DMS53 (cell line): ENCODE data around the gene NMNAT2.
"Not testable (repeated sequence)": the region's sequence is repeated elsewhere in the genome, so short reads cannot be mapped to it uniquely, and the experiment has no call there.

Experiments used
- DNase-seq: peaks from one replicate; lab custom pipeline; 2025; lab: John Stamatoyannopoulos, UW

Gene NMNAT2

DNA sequence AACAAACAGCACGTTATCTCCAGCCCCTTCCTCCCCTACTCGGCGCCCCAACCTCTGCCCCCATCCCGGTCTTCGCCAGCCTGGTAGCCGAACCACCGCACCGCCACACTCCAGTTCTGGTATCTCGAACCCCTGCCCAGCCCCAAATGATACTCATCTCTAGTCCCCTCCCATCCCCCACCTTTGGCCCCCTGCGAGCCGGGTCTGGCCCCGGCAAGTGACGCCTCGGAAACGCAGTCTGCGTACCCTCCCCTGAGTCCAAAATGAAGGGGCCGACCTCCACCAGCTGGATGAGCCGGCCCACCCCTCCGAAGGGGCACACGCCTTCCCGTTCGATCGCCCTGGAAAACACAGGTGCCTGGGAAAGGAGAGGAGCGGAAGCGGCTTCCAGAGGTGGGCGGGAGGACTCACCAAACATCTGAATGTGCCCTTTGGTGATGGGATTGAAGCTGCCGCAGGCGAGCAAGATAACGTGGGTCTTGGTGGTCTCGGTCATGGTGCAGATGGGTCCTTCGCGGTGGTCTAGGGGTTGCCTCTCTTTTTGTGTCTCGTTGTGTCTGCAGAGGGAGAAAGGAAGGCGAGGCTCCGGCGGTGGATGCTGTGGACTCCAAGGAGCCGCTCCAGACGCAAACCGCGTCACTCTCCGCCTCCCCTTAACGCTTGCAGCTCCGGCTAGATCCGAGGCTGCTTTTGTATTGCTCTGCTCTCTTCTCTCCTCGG lies at the start of gene NMNAT2:
TSS of gene NMNAT2 (minus strand) at position 609 of the 720 bp plus-strand sequence. CDS start at position 496, 113 bp downstream.
- peak; percentile 74 for DNase-seq

DNA sequence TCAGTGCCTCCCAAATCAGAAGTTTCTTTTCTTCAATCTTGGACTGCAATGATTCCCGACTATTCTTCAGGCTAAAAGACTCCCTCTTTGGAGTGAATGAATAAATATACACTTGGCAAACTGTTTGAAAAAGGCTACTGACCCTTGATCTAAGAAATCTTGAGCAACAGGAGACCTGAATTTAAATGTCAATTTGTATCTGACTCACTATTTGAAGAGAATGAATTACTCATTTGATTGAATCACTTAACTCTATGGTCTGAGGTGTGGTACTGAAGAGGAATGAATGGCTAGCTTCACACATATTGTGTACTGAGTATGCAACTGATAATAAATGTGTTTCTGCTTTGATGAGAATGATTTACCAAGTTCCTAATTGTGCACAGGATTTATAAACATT lies 49.5 kb upstream of the NMNAT2 start:
- DNase-seq, result peak; percentile 36

DNA sequence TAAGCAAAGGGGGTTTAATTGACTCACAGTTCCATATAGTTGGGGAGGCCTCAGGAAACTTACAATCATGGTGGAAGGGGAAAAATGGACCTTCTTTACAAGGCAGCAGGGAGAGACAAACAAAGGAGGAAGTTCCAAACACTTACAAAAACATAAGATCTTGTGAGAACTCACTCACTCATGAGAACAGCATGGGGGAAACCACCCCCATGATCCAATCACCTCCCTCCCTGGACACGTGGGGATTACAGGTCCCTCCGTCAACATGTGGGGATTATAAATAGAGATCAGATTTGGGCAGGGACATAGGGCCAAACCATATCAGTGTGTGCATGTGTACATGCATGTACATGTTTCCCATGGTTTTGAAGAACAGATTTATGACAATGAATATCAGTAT lies 48.6 kb upstream of the NMNAT2 start:
- DNase-seq, result no peak

DNA sequence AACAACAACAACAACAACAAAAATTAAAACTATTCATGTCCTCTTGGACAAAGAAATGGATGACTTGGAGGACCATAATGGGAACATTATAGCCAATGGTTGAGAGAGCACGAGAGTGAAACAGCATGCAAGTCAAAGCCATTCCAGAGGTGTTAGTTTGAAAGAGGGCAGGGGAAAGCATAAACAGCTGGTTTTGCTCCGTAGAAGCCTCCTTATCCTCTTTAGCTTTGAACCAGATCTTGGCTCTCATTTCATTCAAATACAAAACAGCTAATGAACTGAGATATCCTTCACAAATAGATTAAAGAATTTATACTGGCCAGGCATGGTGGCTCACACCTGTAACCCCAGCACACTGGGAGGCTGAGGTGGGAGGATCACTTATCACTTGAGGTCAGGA lies 45.4 kb upstream of the NMNAT2 start:
- DNase-seq, result no peak

DNA sequence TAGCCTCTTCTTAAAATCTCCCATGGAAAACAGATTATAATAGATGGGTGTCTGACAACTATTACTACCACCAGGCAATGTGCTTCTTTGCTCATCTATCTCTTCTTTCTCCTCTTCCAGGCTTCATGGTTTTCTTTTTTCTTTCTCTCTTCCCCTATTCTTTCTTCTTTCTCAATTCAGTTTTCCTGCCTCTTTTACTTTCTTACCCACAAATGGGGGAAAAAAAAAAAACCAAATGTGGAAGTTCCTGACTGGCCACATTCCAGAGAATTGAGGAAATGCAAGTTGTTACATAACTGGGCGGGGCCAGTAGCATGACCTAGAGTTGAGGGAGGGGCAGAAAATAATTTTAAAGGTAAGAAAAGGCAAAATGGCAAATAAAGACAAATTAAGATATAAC lies 43.2 kb upstream of the NMNAT2 start:
- DNase-seq, result peak; percentile 42

DNA sequence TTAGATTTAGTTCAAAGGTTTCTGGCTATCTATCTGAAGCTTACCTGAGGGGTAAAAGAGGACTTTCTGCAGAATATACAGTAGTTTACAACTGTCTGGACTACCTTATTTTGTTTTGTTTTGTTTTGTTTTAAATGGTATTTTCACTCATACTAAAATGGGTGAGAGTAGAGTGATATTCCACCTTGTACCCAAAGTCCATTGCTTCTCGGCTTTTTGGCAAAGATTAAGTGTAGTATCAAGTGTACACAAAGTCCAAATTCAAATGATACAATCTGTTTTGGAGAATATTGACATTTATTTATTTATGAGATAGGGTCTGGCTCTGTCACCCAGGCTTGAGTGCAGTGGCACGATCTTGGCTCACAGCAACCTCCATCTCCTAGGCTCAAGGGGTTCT lies 42.4 kb upstream of the NMNAT2 start:
- DNase-seq, result no peak

DNA sequence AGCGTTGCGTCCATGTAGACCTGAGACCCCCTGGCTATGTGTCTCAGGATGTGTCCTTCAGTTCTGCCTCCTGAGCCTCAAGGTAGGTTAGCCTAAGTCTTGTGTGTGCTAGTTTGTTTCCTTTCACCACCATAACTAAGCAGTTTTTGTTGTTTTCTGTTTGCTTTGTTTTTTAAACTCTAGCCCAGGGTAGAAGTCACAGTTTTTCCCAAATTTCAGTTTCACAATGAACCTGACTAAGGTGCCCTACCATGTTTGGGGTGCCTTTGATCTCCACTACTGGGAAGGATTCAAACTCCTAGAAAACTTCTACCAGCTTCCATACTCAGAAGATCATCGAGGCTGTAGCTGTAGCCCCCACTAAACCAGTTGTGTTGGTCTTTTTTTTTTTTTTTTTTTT lies 39.3 kb upstream of the NMNAT2 start:
- no peak for DNase-seq

DNA sequence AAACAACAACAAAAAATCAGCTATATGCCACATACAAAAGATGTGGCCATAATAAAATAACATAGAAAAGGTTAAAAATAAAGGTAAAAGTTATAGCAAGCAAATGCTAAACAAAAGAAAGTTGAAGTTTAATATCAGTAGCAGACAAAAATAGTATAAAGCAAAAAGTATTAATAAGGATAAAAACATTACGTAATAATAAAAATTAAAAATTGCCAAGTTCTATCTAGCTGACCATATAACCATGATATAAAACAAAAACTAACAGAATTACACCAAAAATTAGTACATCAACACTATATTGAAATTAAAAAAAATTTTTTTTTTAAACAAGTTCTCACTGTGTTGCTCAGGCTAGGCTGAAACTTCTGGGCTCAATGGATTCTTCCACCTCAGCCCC lies 38.6 kb upstream of the NMNAT2 start:
- no peak for DNase-seq

DNA sequence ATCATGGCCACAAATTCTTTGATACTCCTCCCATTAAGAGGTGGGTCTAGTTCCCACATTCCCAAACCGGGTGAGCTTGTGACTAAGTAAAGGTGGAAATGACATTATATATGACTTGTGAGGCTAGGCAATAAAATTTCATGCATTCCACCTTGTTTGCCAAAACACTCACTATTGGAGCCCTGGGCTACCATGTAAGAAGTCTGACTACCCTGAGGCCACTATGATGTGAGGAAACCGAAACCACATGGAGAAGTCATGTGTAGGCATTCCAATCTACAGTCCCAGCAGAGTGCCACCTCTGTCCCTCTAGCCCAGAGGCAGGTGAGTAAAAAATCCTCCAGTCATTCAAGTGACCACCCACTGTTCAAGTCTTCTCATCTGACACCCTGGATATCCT lies 36.2 kb upstream of the NMNAT2 start:
- DNase-seq, result no peak

DNA sequence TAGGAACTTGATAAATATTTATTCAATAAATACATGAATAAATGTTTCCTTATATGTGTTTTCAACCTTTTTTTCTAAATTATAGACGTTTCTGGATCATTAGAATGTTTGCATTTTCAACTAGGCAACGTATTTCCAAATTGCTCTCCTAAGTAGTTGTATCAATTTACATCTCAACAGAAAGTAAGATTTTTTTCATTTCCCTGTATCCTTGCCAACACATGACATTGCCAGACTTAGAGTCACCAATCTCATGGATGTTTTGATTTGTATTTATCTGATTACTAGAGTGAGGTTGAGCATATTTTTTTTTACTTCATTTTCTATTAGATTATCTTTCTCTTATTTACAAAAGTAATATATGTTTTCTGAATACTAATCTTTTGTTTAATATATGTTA lies 31.9 kb upstream of the NMNAT2 start:
- DNase-seq, result no peak

DNA sequence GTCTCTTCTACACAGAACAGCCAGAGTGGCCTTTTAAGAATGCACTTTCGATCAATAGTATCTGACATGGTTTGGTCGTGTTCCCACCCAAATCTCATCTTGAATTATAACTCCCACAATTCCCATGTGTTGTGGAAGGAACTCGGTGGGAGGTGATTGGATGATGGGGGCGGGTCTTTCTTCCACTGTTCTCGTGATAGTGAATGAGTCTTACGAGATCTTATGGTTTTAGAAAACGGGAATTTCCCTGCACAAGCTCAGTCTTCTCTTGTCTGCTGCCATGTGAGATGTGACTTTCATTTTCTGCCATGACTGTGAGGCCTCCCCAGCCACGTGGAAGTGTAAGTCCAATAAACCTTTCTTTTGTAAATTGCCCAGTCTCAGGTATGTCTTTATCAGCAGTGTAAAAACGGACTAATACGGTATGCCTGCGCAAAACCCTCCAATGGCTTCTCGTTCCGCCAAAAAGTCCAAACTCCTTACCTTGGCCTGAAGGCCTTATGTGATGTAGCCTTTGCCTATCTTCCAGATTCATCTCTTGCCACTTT lies 31.1 kb upstream of the NMNAT2 start:
- DNase-seq, result no peak

DNA sequence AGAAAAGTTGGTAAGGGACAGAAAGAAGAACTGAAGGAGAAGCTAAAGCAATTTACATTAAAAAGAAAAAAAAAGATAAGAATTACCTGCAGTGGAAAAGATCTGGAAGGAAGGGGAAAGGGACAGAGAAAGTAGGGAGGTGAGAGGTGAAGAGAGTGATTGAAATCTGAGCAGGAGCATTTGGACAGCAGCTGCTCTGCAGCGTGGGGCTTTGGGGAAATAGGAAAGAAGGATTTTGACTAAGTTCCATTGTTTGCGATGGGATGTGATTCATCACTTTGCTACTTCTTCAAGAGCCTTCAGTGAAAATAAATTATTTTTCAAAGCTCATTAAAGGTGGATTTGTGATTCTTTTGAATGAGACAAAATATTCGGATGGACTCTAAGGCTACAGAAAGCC lies 26.1 kb upstream of the NMNAT2 start:
- no peak for DNase-seq

DNA sequence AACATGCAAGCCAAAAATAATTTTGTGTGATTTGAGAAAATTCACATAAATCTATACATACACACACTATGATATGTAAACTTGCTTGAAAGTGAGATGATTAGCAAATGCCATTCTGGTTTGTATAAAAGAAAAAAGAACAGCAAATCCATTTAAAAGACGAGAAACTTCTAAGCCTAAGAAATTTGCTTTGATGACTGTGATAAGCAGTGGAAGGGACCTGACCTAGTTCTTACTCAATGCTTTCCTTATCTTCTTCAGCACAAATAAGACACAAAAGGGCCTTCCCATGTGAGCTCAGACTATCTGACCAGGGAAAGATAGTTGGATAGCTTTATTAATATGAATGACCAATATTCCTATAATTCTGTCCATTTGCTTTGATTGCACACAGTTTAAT lies 25.3 kb upstream of the NMNAT2 start:
- no peak for DNase-seq

DNA sequence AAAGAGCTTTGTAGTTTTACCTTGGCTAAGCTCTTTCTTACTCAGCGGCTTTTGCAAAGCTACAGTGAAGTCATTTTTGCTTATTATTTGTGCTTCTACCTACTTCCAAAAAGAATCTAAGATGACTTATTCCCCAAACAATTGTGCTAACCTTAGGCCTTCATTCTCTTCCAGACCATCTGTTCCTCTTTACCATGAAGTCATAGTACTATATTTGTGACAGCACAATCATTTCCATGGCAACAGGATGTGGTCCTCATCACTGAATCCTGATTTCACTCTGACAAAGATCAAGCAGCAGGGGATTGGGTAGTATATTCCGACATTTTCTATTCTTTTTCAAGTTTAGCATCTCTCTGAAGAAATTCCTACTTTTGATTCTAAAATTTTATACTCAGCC lies 24.8 kb upstream of the NMNAT2 start:
- DNase-seq, result peak; percentile 54

DNA sequence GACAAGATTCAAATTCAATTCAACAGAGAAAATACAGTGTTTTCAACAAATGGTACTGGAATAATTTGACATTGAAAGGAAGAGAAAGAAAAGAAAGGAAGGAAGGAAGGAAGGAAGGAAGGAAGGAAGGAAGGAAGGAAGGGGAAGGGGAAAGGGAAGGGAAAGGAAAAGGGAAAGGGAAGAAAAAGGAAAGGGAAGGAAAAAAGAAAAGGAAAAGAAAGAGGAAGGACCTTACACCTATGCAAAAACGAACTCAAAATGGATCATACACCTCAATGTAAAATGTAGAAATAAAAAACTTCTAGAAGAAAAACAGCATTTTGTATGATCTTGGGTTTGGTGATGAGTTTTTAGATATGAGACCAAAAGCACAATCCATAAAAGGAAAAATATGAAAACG lies 19.9 kb upstream of the NMNAT2 start:
- DNase-seq, result no peak

DNA sequence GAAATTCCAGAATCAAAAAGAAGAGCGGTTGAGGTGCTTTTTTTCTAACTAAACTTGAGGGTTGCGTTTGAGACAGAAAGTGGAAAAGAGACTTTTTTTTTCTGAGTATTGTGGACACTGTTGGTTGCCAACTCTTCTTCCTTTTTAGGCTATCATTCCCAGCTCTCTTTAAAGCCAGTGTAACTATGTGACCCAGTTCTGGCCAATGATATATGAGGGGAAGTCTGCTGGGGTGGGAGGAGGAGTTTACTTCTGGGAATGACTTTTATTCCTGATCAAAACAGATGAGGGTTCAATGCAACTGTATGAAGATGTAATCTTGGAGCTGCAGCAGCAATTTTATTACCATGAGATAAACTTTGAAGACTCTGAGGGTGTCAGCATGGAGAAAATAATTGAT lies 17.3 kb upstream of the NMNAT2 start:
- no peak for DNase-seq

DNA sequence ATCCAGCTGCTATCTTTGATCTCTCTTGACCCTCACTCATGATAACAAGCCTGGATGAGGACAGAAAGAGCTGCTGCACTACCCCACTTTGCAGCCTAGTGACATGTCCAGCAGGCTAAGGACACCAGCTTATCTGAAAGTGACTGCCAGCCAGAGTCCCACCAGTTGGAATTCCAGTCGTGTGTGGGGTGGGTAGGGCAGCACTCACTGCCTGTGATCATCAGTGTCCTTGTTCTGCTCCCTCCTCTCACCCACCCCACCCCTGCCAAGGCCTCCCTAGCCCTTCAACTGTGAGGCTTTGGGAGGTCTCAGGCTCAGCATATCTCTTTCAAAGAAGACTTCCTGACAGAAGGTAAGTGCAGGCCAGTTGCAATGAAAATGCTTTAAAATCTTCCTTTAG lies 15.5 kb upstream of the NMNAT2 start:
- DNase-seq, result no peak

DNA sequence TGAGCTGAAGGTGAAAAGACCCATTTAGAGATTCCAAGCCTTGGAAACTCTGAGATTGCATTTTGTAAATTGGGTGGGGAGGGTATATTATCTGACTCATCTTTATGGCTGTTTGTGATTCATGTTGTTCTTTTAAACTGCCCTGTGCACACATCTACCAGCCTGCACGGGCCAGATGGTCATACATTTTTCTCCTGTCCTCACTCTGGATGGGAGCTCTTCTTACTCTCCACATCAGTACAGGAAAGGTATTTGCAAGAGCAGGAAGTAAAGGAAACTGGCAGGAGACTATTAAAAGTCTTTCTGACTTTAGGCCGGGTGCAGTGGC lies 14.3 kb upstream of the NMNAT2 start:
- no peak for DNase-seq

DNA sequence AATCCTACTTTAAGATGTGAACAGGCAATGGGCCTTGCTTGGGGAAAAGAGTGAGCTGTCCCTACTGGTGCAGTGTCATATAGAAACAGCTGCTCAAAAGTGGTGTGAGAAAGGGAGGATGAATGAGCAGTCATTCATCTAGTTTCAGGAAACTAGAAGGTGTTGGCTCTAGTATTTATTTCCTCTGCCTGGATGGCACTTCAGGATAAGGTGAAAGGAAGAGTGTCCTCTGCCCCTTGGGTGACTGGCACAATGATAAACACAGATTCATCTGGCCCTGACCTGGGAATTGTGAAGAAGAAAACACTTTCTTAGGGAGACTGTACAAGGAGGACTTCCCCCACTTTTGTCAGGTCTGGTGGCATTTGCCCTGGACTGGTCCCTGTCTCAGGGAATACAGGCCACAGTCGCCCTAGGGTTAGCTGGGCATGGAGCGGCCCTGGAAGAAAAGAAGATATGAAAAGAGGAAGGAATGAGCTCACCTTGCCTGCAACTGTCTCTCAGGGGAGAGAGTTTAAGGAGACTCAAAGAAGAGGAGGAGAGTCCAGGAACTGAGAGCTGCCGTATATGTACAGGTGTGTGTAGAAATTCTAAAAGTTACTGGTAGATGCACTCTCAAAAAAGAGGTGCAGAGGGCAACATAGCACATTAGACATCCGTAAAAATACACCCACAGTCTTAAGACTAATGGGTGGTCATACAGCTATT lies 13.8 kb upstream of the NMNAT2 start:
- no peak for DNase-seq

DNA sequence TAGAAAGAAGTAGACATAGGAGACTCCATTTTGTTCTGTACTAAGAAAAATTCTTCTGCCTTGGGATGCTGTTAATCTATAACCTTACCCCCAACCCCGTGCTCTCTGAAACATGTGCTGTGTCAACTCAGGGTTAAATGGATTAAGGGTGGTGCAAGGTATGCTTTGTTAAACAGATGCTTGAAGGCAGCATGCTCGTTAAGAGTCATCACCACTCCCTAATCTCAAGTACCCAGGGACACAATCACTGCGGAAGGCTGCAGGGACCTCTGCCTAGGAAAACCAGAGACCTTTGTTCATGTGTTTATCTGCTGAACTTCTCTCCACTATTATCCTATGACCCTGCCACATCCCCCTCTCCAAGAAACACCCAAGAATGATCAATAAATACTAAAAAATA lies 9.4 kb upstream of the NMNAT2 start:
- not testable (repeated sequence) for DNase-seq

DNA sequence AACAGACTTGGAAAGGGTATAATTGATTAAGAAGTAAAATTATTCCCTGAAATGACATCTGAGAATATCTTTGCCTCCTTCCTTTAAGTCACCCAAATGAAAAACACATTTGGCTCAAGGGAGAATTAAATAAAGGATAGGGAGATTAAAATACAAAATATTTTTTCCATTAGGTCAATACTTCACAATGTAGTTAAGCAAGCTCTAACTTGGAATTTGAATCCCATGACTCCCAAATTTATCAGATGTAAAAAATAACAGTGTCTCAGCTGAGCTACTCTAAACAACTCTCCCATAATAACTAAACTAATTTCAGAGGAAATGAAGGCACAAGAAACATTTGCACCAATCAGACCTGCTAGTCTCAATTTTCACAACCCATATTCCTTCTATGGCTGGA lies 6.5 kb upstream of the NMNAT2 start:
- no peak for DNase-seq

DNA sequence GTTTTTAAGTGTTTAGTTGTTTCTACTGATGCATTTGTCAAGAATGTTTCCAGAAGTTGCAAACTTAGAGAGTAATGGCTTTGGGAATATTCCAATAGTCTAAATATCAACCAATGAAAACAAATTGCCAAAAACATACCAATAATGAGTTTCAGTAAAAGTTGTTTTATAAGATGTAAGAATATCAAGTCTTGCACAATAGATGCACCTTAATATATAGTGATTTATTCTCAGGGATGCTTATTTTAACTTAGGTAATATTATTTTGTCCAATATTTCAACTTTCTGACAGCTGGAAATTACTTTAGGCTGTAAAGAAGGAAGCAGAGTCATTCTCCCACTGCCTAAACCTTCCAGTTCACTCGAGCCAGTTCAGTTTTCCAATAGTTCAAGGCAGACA lies 5.4 kb upstream of the NMNAT2 start:
- no peak for DNase-seq

DNA sequence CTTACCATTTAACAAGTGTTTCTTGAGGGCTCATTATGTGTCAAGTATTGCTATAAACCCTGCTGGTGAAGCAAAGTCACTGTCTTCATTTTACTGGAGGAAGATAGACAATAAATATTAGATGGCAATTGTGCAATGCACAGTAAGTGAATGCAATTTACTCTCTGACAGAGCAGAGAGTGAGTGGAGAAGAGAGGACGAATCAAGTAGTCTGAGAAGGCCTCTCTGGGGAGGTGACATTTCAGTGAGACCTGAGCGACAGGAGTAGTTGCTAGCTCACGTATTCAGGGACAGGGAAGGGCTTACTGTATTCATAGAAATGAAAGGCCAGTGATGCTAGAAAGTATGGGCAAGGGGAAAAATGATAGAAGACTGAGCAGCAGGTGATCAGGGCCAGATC lies 1.2 kb upstream of the NMNAT2 start:
- no peak for DNase-seq

DNA sequence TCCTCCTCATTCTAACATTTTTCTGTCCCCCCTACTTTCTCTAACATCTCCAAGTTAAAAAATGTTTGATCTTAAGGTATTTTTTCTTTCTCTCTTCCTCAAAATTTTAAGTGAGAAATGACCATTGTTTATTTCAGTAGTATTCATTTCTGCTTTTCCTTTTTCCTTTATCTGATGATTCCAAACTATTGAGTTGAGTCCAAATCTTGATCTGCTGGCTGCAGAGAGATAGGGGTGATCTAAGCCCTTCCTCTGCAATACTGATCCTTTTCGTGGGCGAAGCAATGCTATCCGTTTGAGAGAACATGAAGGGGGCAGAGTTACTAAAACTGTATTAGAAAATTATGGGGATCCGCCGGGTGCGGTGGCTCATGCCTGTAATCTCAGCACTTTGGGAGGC lies 516 bp upstream of the NMNAT2 start:
- no peak for DNase-seq
